22Rv1 (cell line): ENCODE results near the gene TIPIN.
A peak's percentile ranks its signal among the peaks of the same experiment; 100 is the strongest.
"Not testable (repeated sequence)": the region's sequence is repeated elsewhere in the genome, so short reads cannot be mapped to it uniquely, and the experiment has no call there.

Experiments
- H3K27ac ChIP-seq: fragments of 450-650 bp; 2 replicates; pipeline ENCODE4 v1.5.1; 2017
- ZFX ChIP-seq: fragments of 450-650 bp; IDR thresholded peaks from 2 replicates; pipeline ENCODE4 v1.6.1; 2017; ENCODE audit warnings: antibody characterized with exemption, borderline replicate concordance
- TF ChIP-seq, protein P1 (sequence below): fragments of 450-650 bp; IDR thresholded peaks from 2 replicates; pipeline ENCODE4 v1.5.1; 2017; ENCODE audit warnings: mild to moderate bottlenecking

The TIPIN gene

DNA sequence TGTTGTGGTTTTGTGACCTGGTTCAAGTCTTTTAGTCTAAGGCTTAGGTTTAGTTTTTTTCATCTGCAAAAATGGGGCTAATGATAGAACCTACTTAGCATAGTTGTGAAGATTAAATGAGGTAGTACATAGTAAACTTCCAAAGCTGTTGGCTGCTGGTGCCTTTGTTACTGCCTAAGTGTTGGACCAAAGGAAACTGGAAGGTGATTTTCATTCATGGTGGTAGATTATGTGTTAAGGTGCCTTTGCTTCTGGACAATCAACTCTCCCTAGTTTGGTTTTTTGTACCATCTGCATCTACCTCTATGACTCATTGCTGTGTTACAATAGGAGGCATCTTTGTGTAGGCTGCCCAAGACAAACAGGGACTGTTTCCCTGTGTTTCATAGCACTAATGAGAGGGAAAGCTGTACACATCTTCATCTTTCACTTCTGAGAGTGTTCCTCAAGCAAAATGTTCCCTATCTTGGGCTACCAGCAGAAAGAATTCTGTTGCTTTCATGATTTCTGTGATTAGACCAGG lies 33.4 kb upstream of the TIPIN start:
- TF ChIP-seq, protein P1, sequence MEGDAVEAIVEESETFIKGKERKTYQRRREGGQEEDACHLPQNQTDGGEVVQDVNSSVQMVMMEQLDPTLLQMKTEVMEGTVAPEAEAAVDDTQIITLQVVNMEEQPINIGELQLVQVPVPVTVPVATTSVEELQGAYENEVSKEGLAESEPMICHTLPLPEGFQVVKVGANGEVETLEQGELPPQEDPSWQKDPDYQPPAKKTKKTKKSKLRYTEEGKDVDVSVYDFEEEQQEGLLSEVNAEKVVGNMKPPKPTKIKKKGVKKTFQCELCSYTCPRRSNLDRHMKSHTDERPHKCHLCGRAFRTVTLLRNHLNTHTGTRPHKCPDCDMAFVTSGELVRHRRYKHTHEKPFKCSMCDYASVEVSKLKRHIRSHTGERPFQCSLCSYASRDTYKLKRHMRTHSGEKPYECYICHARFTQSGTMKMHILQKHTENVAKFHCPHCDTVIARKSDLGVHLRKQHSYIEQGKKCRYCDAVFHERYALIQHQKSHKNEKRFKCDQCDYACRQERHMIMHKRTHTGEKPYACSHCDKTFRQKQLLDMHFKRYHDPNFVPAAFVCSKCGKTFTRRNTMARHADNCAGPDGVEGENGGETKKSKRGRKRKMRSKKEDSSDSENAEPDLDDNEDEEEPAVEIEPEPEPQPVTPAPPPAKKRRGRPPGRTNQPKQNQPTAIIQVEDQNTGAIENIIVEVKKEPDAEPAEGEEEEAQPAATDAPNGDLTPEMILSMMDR, result no peak
- no peak for TF ChIP-seq ZFX
- H3K27ac ChIP-seq, result no peak overlapping the region

DNA sequence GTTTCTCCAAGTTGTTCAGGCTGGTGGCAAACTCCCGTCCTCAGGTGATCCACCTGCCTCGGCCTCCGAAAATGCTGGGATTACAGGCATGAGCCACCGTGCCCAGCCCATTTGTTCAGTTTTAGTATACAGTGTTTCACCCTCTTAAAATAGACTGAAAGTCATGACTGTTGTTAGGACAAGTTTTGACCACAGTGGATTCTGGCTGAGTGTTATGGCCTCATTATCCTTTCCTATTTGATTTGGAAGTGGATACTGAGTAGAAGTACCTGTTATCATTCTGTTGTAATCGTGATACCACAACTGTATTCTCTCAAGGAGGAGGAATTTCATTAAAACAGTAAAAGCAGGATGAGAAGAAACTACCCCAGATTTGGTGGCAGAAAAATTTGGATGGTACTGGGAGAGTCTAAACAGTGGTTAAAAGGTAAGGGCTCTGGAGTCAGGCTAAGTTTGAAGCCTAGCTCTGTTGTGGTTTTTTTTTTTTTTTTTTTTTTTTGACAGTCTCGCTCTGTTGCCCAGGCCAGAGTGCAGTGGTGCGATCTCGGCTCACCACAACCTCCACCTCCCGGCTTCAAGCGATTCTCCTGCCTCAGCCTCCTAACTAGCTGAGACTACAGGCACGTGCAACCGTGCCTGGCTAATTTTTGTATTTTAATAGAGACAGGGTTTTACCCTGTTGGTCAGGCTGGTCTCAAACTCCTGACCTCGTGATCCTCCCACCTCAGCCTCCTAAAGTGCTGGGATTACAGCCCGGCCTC lies 32.8 kb upstream of the TIPIN start:
- TF ChIP-seq ZFX, result no peak
- no peak overlapping the region for H3K27ac ChIP-seq

DNA sequence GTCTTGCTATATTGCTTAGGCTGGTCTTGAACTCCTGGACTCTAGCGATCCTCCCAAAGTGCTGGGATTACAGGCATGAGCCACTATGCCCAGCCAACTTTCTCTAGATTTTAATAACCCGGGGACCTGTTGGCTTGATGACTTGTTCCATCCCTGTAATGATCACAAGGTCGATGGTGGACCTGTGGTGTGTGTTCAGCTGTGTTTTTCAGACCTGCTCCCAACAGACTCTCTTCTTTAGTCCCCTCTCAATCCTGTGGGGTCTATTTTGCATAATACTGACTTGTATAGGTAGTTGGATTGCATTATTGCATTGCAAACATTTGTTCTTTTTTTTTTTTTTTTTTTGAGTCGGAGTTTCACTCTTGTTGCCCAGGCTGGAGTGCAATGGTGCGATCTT lies 32.1 kb upstream of the TIPIN start:
- TF ChIP-seq ZFX, result no peak
- TF ChIP-seq, protein P1, result no peak

DNA sequence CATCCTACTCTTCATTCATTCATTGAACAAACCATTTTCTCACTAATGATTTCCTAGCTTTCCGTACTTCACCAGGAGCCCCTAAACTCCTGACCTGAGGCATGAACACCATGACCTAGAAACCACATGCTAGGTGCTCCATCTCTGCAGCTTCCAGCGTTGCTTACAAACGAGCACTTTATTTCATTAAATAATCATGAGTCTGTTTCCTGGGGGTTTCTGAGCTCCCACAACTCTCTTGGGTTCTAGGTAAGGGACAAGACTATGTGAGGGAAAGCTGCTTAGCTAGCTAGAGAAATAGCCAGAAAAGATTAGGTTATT lies 31.5 kb upstream of the TIPIN start:
- H3K27ac ChIP-seq, result no peak overlapping the region; the same call in 1 of the 2 replicates
- TF ChIP-seq ZFX, result no peak
- TF ChIP-seq, protein P1, result 0 out of 2 replicates have a peak, but pooled peaks have one; percentile 11

More for the DNA sequence above, 32.1 kb upstream of the TIPIN start:
- H3K27ac ChIP-seq, result no peak overlapping the region

DNA sequence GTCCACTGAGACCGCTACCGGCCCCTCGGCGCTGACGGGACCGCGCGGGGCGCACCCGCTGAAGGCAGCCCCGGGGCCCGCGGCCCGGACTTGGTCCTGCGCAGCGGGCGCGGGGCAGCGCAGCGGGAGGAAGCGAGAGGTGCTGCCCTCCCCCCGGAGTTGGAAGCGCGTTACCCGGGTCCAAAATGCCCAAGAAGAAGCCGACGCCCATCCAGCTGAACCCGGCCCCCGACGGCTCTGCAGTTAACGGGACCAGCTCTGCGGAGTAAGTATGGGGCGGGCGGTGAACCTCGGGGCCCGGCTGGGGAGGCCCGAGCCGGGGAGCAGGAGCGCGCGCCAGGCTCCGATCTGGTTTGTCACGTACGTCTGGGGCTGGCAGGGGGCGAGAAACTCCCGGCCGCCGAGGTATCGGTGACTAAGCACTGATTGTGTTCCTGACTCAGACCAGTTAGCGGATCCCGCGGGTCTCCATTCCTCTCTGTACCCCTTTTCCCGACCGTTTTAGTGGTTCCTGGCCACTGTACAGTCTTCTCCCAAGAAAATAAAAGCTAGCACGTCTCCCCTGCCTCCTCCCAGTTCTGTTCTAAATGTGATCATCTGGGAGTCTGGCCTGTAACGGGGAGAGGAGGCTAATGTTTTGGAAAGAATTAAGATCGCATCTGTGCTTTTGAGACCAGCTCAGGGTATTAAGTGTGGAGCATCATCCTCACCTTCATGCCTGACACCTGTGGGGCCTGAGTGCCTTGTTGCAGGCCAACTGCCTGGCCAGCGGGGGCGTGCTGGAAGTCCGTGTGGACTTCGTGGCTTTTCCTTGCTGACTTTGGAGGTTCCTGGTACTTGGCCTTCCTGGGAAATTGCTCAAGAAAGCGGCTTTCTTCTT lies 30.9 kb upstream of the TIPIN start:
- TF ChIP-seq, protein P1, result peak; percentile 69
- TF ChIP-seq ZFX, result no peak
- H3K27ac ChIP-seq, result peak overlapping the region; percentile 71

DNA sequence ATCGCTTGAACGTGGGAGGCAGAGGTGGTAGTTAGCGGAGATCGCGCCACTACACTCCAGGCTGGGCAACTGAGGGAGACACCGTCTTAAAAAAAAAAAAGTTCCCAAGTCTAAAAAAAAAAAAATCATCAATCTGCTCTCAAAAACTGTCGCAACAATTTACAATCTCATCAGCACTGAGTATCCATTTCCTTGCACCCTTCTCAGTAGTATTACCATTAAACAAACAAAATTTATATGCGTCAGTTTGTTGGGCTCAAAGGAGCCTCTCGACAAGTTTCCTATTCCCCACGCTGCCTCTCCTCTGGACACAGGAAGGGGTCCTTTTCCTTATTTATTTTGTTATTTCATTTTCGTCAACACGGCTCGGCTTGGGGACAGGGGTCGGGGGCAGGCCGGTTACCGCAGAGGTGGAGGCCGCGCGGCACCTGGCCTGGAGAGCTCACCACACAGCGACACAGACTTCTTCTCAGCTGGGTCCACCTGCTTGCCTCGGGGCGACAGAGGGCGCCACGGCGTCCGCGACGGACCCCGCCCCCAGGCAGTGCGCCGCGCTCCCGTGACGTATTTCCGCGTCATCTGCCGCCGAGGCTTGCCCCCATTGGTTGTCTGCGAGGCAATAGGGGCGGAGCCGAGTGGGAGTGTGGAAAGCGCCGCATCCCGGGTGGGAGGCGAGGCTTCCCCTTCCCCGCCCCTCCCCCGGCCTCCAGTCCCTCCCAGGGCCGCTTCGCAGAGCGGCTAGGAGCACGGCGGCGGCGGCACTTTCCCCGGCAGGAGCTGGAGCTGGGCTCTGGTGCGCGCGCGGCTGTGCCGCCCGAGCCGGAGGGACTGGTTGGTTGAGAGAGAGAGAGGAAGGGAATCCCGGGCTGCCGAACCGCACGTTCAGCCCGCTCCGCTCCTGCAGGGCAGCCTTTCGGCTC lies 30.0 kb upstream of the TIPIN start, which contains the start of gene MAP2K1:
TSS of gene MAP2K1 (plus strand) at position 709 of the 920 bp plus-strand sequence. CDS start 436 bp downstream, outside the sequence.
- H3K27ac ChIP-seq, result peak within 1 kb of the TSS; percentile 71
- TF ChIP-seq, protein P1, result peak; percentile 83
- no peak for TF ChIP-seq ZFX

DNA sequence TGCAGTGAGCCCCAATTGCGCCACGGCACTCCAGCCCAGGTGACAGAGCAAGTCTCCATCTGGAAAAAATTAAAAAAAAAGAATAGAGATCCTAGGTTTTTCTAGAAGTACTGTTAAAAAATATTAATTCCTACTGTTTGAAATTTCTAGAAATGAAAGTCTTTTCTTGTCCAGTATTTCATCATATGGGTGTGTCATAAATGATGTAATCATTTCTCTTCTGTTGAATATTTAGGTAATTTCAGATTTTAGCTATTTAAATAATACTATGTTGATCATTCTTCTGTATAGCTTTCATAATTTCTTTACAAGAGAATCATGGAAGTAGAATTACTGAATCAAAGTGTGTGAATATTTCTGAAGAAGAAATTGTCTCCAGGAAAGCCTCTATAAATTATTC lies 24.9 kb upstream of the TIPIN start:
- H3K27ac ChIP-seq, result not testable (repeated sequence)
